Left lung (tissue), 10 donors: Measurements from ENCODE around the gene TMEM80. TPM values are rescaled to one million over a fixed set of nuclear protein-coding genes. Genes with fewer than 3 reads are reported as not detected.

Source experiments
- ATAC-seq: fragments of 200-7000 bp; cut with Tn5 transposase; one replicate; pipeline ENCODE4 v1.9.1; 2020; ENCODE audit warnings: moderate library complexity
- DNase-seq, 4 donors: peaks; one replicate each; pipeline ENCODE4 v3.0.0-alpha.2; 2013 to 2020
- H3K27ac ChIP-seq, 2 donors: fragments of 200-600 bp; sonication (generic) in 1 of 2; one replicate each; pipeline versions ENCODE4 v1.5.0 to v1.8.0; 2020 to 2021
- H3K27me3 ChIP-seq, 2 donors: fragments of 200-600 bp; sonication (generic) in 1 of 2; one replicate each; pipeline versions ENCODE4 v1.5.0 to v1.8.0; 2020 to 2021
- H3K36me3 ChIP-seq, 2 donors: fragments of 200-600 bp; sonication (generic) in 1 of 2; one replicate each; pipeline versions ENCODE4 v1.5.0 to v1.8.0; 2020 to 2021
- H3K4me1 ChIP-seq, 2 donors: fragments of 200-600 bp; one replicate each; pipeline ENCODE4 v1.8.0; 2021
- H3K4me3 ChIP-seq, 2 donors: fragments of 200-600 bp; sonication (generic) in 1 of 2; one replicate each; pipeline versions ENCODE4 v1.5.0 to v1.8.0; 2020 to 2021; ENCODE audit warnings: mild to moderate bottlenecking in 1 of 2
- H3K9me3 ChIP-seq, 2 donors: fragments of 200-600 bp; sonication (generic) in 1 of 2; one replicate each; pipeline versions ENCODE4 v1.5.0 to v1.8.0; 2020 to 2021
- CTCF ChIP-seq, 2 donors: fragments of 200-600 bp; sonication (generic) in 1 of 2; IDR thresholded peaks; one replicate each; pipeline versions ENCODE4 v1.5.0 to v1.8.0; 2021; ENCODE audit warnings: antibody characterized with exemption in 2 of 2
- intact Hi-C, 2 donors: fragments of 100-400 bp; cut with DNase I; formaldehyde crosslinking; loops; one replicate each; pipeline versions ENCODE4 v1.11.2 to v1.14.2; 2022
- polyA plus RNA-seq, 6 donors: library from polyadenylated mRNA; unstranded; fragments of 120-200 nt; gene quantifications; one replicate each; pipeline ENCODE4 v1.2.1, GENCODE V29; 2013; ENCODE audit not compliant: insufficient read length in 6 of 6
- total RNA-seq, 2 donors: library from RNA; stranded (reverse); fragmentation: NEBNext Ultra II Directional; extraction: Animal tissue kit (Norgen Biotek cat#: 25700); gene quantifications; one replicate each; pipeline ENCODE4 v1.2.1, GENCODE V29; 2021
- donor health status: DM: no; HTN: yes; CAD: no.
- donor health status: DM: no; HTN: no; CAD: no.

TMEM80 gene
- total and polyA plus RNA-seq, 8 donors = 23.6 to 34.5 (median 30.4) TPM

GRCh38 chr11:724778-725386, 29.3 kb downstream of the TMEM80 start:
- intact Hi-C loops = loop anchor here in 1 of 2 donors (5.0 kb wide), 1 partner anchor 63 kb away; no protein-coding TSS in a partner anchor
- no peak for TF ChIP-seq CTCF (IDR thresholded peaks at IDR 0.05)
- peaks cover 3 to 71% of the 10 kb centered on the region in 2 donors for H3K4me1 ChIP-seq
- H3K9me3 ChIP-seq = no peaks in the 10 kb centered on the region
- no peak overlapping the region for H3K4me3 ChIP-seq
- peaks cover 34 to 90% of the 10 kb centered on the region in 2 donors for H3K27me3 ChIP-seq
- H3K36me3 ChIP-seq = peaks cover 0 to 12% of the 10 kb centered on the region in 2 donors
- DNase-seq (no peak), ATAC-seq (no peak)
- H3K27ac ChIP-seq = no peak overlapping the region

DNA sequence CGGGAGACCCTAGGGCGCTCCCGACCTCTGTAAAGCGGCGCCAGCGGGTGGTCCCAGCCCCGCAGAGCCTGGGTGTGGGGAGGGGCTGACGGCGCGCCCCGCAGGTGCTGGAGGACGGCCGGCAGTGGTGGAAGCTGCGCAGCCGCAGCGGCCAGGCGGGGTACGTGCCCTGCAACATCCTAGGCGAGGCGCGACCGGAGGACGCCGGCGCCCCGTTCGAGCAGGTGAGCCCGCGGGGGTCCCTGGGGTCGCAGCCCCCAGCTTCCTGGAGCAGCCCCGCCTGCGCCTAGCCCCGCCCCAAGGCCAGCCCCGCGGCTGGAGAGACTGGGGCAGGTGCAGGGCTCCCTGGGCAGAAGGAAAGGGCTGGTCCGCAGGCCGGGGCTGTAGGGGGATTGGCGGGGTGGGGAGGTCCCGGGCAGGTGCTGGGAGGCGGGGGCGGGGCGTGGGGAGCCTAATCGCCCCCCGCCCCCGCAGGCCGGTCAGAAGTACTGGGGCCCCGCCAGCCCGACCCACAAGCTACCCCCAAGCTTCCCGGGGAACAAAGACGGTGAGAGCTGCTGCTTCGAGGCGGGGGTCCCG, 30.1 kb downstream of the TMEM80 start:
- H3K9me3 ChIP-seq = no peaks in the 10 kb centered on the region
- DNase-seq (no peak), ATAC-seq (no peak)
- H3K36me3 ChIP-seq = peaks cover 0 to 12% of the 10 kb centered on the region in 2 donors
- intact Hi-C loops = loop anchor here in 1 of 2 donors (5.0 kb wide), 1 partner anchor 63 kb away; no protein-coding TSS in a partner anchor
- no peak for TF ChIP-seq CTCF (IDR thresholded peaks at IDR 0.05)
- H3K27ac ChIP-seq = peak overlapping the region in 1 of 2 donors; percentile 28
- H3K27me3 ChIP-seq = peaks cover 29 to 90% of the 10 kb centered on the region in 2 donors
- H3K4me3 ChIP-seq = peak overlapping the region in 1 of 2 donors; percentile 33
- peaks cover 3 to 68% of the 10 kb centered on the region in 2 donors for H3K4me1 ChIP-seq

GRCh38 chr11:726278-727220, 30.9 kb downstream of the TMEM80 start:
- Histone ChIP-seq H3K4me1 (peaks cover 3 to 59% of the 10 kb centered on the region in 2 donors), H3K4me3 (peak overlapping the region in 1 of 2 donors; percentile 33), H3K27me3 (peaks cover 23 to 85% of the 10 kb centered on the region in 2 donors), H3K27ac (peak overlapping the region in 1 of 2 donors; percentile 28), H3K9me3 (no peaks in the 10 kb centered on the region), H3K36me3 (peaks cover 0 to 12% of the 10 kb centered on the region in 2 donors)
- no peak for TF ChIP-seq CTCF (IDR thresholded peaks at IDR 0.05)
- intact Hi-C loops = loop anchor here in 1 of 2 donors (5.0 kb wide), 1 partner anchor 64 kb away; no protein-coding TSS in a partner anchor
- DNase-seq (peak in 3 of 4 donors; percentile 54 to 93 (median 79)), ATAC-seq (no peak)

- no peak for TF ChIP-seq CTCF (IDR thresholded peaks at IDR 0.05)
- ATAC-seq (no peak), DNase-seq (no peak)
- H3K36me3 ChIP-seq = peaks cover 0 to 5% of the 10 kb centered on the region in 2 donors
- no peak overlapping the region for H3K27ac ChIP-seq
- intact Hi-C loops = loop anchor here in 1 of 2 donors (5.0 kb wide), 1 partner anchor 65 kb away; no protein-coding TSS in a partner anchor
- H3K27me3 ChIP-seq = peaks cover 16 to 77% of the 10 kb centered on the region in 2 donors
- H3K4me3 ChIP-seq = no peak overlapping the region
- peaks cover 3 to 52% of the 10 kb centered on the region in 2 donors for H3K4me1 ChIP-seq
- no peaks in the 10 kb centered on the region for H3K9me3 ChIP-seq
Observed at GRCh38 chr11:727281-727701, 31.7 kb downstream of the TMEM80 start.
